H1 (cell line): Measurements from ENCODE around the gene MAGEA9B.

ENCODE experiments used
- EZH2 ChIP-seq: fragments of 200-600 bp; sonication (generic); IDR thresholded peaks from 2 replicates; pipeline ENCODE4 v1.7.1; 2012; ENCODE audit warnings: low read depth, mild to moderate bottlenecking, moderate library complexity, low read length, inconsistent platforms; ENCODE audit not compliant: severe bottlenecking
- GABPA ChIP-seq: IDR thresholded peaks from 2 replicates; pipeline ENCODE4 v1.6.1; 2011; ENCODE audit warnings: mild to moderate bottlenecking, low read length, moderate library complexity, borderline replicate concordance; ENCODE audit not compliant: insufficient read depth
- GTF2F1 ChIP-seq: IDR thresholded peaks from 2 replicates; pipeline ENCODE4 v1.6.1; 2012; ENCODE audit warnings: low read depth, low read length, improper control_type of control experiment, borderline replicate concordance
- HDAC6 ChIP-seq: IDR thresholded peaks from one replicate; pipeline ENCODE4 v1.7.1; 2012; ENCODE audit warnings: low read depth, mild to moderate bottlenecking, inconsistent platforms, low read length, moderate library complexity
- TAF1 ChIP-seq: IDR thresholded peaks from 2 replicates; pipeline ENCODE4 v1.6.1; 2011; ENCODE audit warnings: mild to moderate bottlenecking, low read depth, low read length
- TF ChIP-seq, protein P1 (sequence below), 3 experiments: IDR thresholded peaks; 1 replicate in 2 of 3; 2 replicates in 1 of 3; pipeline versions ENCODE4 v1.5.1 to v1.6.1; 2011; ENCODE audit warnings: low read length in 3 of 3, mild to moderate bottlenecking in 3 of 3, inconsistent platforms in 2 of 3, low read depth in 1 of 3, moderate library complexity in 1 of 3; ENCODE audit not compliant: insufficient read depth in 1 of 3; ENCODE audit errors: control extremely low read depth in 1 of 3

DNA sequence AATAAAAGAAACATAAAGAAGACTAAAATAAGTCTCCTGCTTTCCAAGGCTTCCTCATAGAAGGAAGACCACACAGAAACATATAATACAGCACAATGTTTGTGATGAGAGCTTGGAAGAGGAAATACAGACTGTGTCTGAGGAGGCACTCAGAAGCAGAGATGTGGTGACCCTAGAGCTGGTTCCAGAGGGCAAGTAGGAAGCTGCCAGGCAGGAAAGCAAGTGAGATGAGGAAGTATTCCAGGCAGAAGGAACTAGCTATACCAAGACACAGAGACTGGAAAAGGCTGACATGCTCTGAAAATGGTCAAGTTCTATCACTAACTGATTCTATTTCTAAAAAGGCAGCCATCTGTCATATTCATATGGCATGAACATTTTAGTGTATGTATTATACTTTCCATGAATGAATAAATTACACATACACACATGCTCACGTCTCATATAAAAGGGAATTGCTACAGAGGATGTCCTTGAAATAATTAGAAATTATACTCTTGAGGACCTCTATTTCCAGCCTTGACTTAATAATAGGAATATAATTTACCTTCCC is 24.4 kb upstream of the MAGEA9B start:
- TF ChIP-seq GABPA (no peak), TAF1 (no peak), EZH2 (no peak), HDAC6 (no peak), GTF2F1 (no peak)
- TF ChIP-seq, protein P1, sequence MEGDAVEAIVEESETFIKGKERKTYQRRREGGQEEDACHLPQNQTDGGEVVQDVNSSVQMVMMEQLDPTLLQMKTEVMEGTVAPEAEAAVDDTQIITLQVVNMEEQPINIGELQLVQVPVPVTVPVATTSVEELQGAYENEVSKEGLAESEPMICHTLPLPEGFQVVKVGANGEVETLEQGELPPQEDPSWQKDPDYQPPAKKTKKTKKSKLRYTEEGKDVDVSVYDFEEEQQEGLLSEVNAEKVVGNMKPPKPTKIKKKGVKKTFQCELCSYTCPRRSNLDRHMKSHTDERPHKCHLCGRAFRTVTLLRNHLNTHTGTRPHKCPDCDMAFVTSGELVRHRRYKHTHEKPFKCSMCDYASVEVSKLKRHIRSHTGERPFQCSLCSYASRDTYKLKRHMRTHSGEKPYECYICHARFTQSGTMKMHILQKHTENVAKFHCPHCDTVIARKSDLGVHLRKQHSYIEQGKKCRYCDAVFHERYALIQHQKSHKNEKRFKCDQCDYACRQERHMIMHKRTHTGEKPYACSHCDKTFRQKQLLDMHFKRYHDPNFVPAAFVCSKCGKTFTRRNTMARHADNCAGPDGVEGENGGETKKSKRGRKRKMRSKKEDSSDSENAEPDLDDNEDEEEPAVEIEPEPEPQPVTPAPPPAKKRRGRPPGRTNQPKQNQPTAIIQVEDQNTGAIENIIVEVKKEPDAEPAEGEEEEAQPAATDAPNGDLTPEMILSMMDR (IDR thresholded peaks at IDR 0.05; ENCODE audit: control extremely low read depth in 1 of 3, insufficient read depth in 1 of 3, low read depth in 1 of 3, low read length in 3 of 3) = no peak
